Liver (tissue), 9 donors: ENCODE measurements around the gene PSD4. TPM values are rescaled to one million over a fixed set of nuclear protein-coding genes. Genes with fewer than 3 reads are reported as not detected.

Experiments used
- DNase-seq: peaks from one replicate; pipeline ENCODE4 v3.0.0-alpha.2; 2017; ENCODE audit warnings: low spot score
- H3K27ac ChIP-seq, 2 donors: one replicate each; pipeline ENCODE4 v1.7.0; 2013; ENCODE audit warnings: inconsistent platforms in 2 of 2, low read length in 2 of 2, control low read depth in 1 of 2, low read depth in 1 of 2, mild to moderate bottlenecking in 1 of 2
- H3K27me3 ChIP-seq, 4 donors: one replicate each; pipeline versions ENCODE4 v1.6.1 to v1.7.0; 2013; ENCODE audit warnings: low read length in 3 of 4, inconsistent platforms in 1 of 4, mild to moderate bottlenecking in 1 of 4, moderate library complexity in 1 of 4; ENCODE audit not compliant: control insufficient read depth in 4 of 4, insufficient read depth in 4 of 4
- H3K36me3 ChIP-seq, 4 donors: one replicate each; pipeline versions ENCODE4 v1.6.1 to v1.7.0; 2013; ENCODE audit warnings: low read length in 3 of 4, mild to moderate bottlenecking in 3 of 4, low read depth in 1 of 4, moderate library complexity in 1 of 4; ENCODE audit not compliant: control insufficient read depth in 4 of 4, insufficient read depth in 3 of 4
- H3K4me1 ChIP-seq, 4 donors: one replicate each; pipeline versions ENCODE4 v1.6.1 to v1.7.0; 2013; ENCODE audit warnings: low read length in 3 of 4, mild to moderate bottlenecking in 3 of 4, moderate library complexity in 1 of 4; ENCODE audit not compliant: control insufficient read depth in 4 of 4, insufficient read depth in 4 of 4
- H3K4me3 ChIP-seq, 3 donors: one replicate each; pipeline versions ENCODE4 v1.6.1 to v1.7.0; 2013; ENCODE audit warnings: low read length in 3 of 3, control low read depth in 1 of 3, low read depth in 1 of 3, mild to moderate bottlenecking in 1 of 3
- H3K9ac ChIP-seq, 2 donors: one replicate each; pipeline ENCODE4 v1.7.0; 2013; ENCODE audit warnings: low read length in 2 of 2, mild to moderate bottlenecking in 2 of 2, moderate library complexity in 2 of 2, control low read depth in 1 of 2, low read depth in 1 of 2
- H3K9me3 ChIP-seq, 4 donors: one replicate each; pipeline versions ENCODE4 v1.6.1 to v1.7.0; 2013; ENCODE audit warnings: low read length in 3 of 4; ENCODE audit not compliant: control insufficient read depth in 4 of 4
- ATF3 ChIP-seq: IDR thresholded peaks from 2 replicates; pipeline ENCODE4 v1.6.1; 2016; ENCODE audit warnings: antibody characterized with exemption
- CTCF ChIP-seq: fragments of 150-350 bp; IDR thresholded peaks from 2 replicates; pipeline ENCODE4 v1.5.1; 2017; ENCODE audit warnings: improper control_type of control experiment, low read depth, low read length; ENCODE audit not compliant: missing input control
- EGR1 ChIP-seq, 2 donors: IDR thresholded peaks; 2 replicates each; pipeline ENCODE4 v1.6.1; 2016 to 2018; ENCODE audit warnings: antibody characterized with exemption in 2 of 2, low read depth in 2 of 2
- FOXA1 ChIP-seq: IDR thresholded peaks from 2 replicates; pipeline ENCODE4 v1.6.1; 2016; ENCODE audit warnings: antibody characterized with exemption
- FOXA2 ChIP-seq: IDR thresholded peaks from 2 replicates; pipeline ENCODE4 v1.6.1; 2016; ENCODE audit warnings: antibody characterized with exemption
- GABPA ChIP-seq, 2 donors: IDR thresholded peaks in 1 of 2; conservative IDR thresholded peaks in 1 of 2; 2 replicates each; pipeline ENCODE4 v1.6.1; 2016; ENCODE audit warnings: antibody characterized with exemption in 2 of 2, mild to moderate bottlenecking in 1 of 2, moderate library complexity in 1 of 2
- HNF4A ChIP-seq, 2 donors: conservative IDR thresholded peaks; 2 replicates each; pipeline ENCODE4 v1.6.1; 2016; ENCODE audit warnings: antibody characterized with exemption in 2 of 2, mild to moderate bottlenecking in 2 of 2
- HNF4G ChIP-seq: IDR thresholded peaks from 2 replicates; pipeline ENCODE4 v1.6.1; 2016; ENCODE audit warnings: antibody characterized with exemption
- JUND ChIP-seq, 2 donors: IDR thresholded peaks; 2 replicates each; pipeline ENCODE4 v1.6.1; 2016; ENCODE audit warnings: antibody characterized with exemption in 2 of 2
- MAX ChIP-seq: IDR thresholded peaks from 2 replicates; pipeline ENCODE4 v1.6.1; 2016; ENCODE audit warnings: antibody characterized with exemption
- NR2F2 ChIP-seq: IDR thresholded peaks from 2 replicates; pipeline ENCODE4 v1.6.1; 2016; ENCODE audit warnings: antibody characterized with exemption
- RAD21 ChIP-seq, 2 donors: IDR thresholded peaks; 2 replicates each; pipeline ENCODE4 v1.6.1; 2016; ENCODE audit warnings: antibody characterized with exemption in 2 of 2, mild to moderate bottlenecking in 2 of 2
- REST ChIP-seq: IDR thresholded peaks from 2 replicates; pipeline ENCODE4 v1.6.1; 2016; ENCODE audit warnings: antibody characterized with exemption, mild to moderate bottlenecking
- RXRA ChIP-seq, 2 donors: IDR thresholded peaks; 2 replicates each; pipeline ENCODE4 v1.6.1; 2017 to 2018; ENCODE audit warnings: antibody characterized with exemption in 2 of 2, mild to moderate bottlenecking in 1 of 2
- SP1 ChIP-seq: IDR thresholded peaks from 2 replicates; pipeline ENCODE4 v1.6.1; 2018; ENCODE audit warnings: antibody characterized with exemption, mild to moderate bottlenecking
- TAF1 ChIP-seq: conservative IDR thresholded peaks from 2 replicates; pipeline ENCODE4 v1.6.1; 2016; ENCODE audit warnings: antibody characterized with exemption, mild to moderate bottlenecking
- ZBTB33 ChIP-seq: IDR thresholded peaks from 2 replicates; pipeline ENCODE4 v1.6.1; 2016; ENCODE audit warnings: antibody characterized with exemption
- WGBS: extraction: QIAGEN DNeasy Blood & Tissue Kit; methylation state at CpG from one replicate; pipeline ENCODE4 v1.1.7; 2013; 5-methylcytosine and 5-hydroxymethylcytosine counted together
- polyA plus RNA-seq, 2 donors: library from polyadenylated mRNA; stranded (reverse) in 1 of 2; unstranded in 1 of 2; fragments of 200-250 nt in 1 of 2; fragments of >200 nt in 1 of 2; fragmentation: Nextera tagmentation in 1 of 2; extraction: Ambion mirVana in 1 of 2; gene quantifications; one replicate each; pipeline versions ENCODE4 v1.2.1 to v1.2.3, GENCODE V29; 2013 to 2015
- total RNA-seq, 2 donors: library from RNA; depleted of rRNA; stranded (reverse); fragments of >200 nt; gene quantifications; one replicate each; pipeline ENCODE4 v1.2.3, GENCODE V29; 2014
- donor health status: healthy.
- donor health status: healthy.
- donor health status: healthy.
- donor health status: healthy.
- donor health status: healthy.

Gene PSD4
- total and polyA plus RNA-seq, 4 donors: 16.4 to 83.2 (median 34.4) TPM

GRCh38 chr2:113226462-113226861 lies 52.7 kb downstream of the PSD4 start:
- Histone ChIP-seq H3K27me3 (no peaks in the 10 kb centered on the region), H3K9me3 (no peaks in the 10 kb centered on the region), H3K9ac (no peak overlapping the region), H3K4me3 (no peak overlapping the region), H3K36me3 (no peaks in the 10 kb centered on the region), H3K27ac (no peak overlapping the region), H3K4me1 (no peaks in the 10 kb centered on the region)
- DNase-seq: no peak
- WGBS: 96% methylated on average over 4 of the region's 4 CpGs
- TF ChIP-seq JUND (IDR thresholded peaks at IDR 0.05): no peak
- TF ChIP-seq HNF4G: no peak

GRCh38 chr2:113227290-113227689 lies 53.5 kb downstream of the PSD4 start:
- WGBS: 92% methylated on average over 1 of the region's 1 CpG
- no peaks in the 10 kb centered on the region for H3K36me3 ChIP-seq
- no peak overlapping the region for H3K9ac ChIP-seq
- no peaks in the 10 kb centered on the region for H3K27me3 ChIP-seq
- TF ChIP-seq ATF3 (no peak), TAF1 (no peak), JUND (IDR thresholded peaks at IDR 0.05) (no peak), RAD21 (IDR thresholded peaks at IDR 0.05) (no peak), MAX (no peak), RXRA (IDR thresholded peaks at IDR 0.05) (no peak), GABPA (IDR thresholded peaks at IDR 0.05 in 1 of 2, conservative IDR thresholded peaks at IDR 0.05 in 1 of 2) (no peak), HNF4A (conservative IDR thresholded peaks at IDR 0.05) (no peak)
- no peak overlapping the region for H3K4me3 ChIP-seq
- no peak overlapping the region for H3K27ac ChIP-seq
- no peak for DNase-seq
- no peaks in the 10 kb centered on the region for H3K9me3 ChIP-seq
- no peaks in the 10 kb centered on the region for H3K4me1 ChIP-seq

GRCh38 chr2:113227698-113228097 lies 53.9 kb downstream of the PSD4 start:
- Histone ChIP-seq H3K36me3 (no peaks in the 10 kb centered on the region), H3K4me3 (no peak overlapping the region), H3K27ac (no peak overlapping the region), H3K9me3 (no peaks in the 10 kb centered on the region), H3K27me3 (no peaks in the 10 kb centered on the region), H3K9ac (no peak overlapping the region), H3K4me1 (no peaks in the 10 kb centered on the region)
- DNase-seq: no peak
- WGBS: 89% methylated on average over 3 of the region's 3 CpGs
- TF ChIP-seq ATF3 (no peak), RXRA (IDR thresholded peaks at IDR 0.05) (no peak), NR2F2 (no peak), CTCF (no peak), HNF4A (conservative IDR thresholded peaks at IDR 0.05) (no peak), REST (no peak), FOXA1 (no peak), HNF4G (no peak), GABPA (IDR thresholded peaks at IDR 0.05 in 1 of 2, conservative IDR thresholded peaks at IDR 0.05 in 1 of 2) (no peak), SP1 (no peak), FOXA2 (no peak), ZBTB33 (no peak), EGR1 (IDR thresholded peaks at IDR 0.05; ENCODE audit: low read depth in 2 of 2) (no peak)
